ENCODE results near the gene DNAJB11. TPM values are rescaled to one million over a fixed set of nuclear protein-coding genes. Genes with fewer than 3 reads are reported as not detected.
"Not testable (repeated sequence)": the region's sequence is repeated elsewhere in the genome, so short reads cannot be mapped to it uniquely, and the experiment has no call there.

The DNAJB11 gene
- total RNA-seq, 2 experiments from 2014 or later: 36.9 to 39.5 TPM

DNA sequence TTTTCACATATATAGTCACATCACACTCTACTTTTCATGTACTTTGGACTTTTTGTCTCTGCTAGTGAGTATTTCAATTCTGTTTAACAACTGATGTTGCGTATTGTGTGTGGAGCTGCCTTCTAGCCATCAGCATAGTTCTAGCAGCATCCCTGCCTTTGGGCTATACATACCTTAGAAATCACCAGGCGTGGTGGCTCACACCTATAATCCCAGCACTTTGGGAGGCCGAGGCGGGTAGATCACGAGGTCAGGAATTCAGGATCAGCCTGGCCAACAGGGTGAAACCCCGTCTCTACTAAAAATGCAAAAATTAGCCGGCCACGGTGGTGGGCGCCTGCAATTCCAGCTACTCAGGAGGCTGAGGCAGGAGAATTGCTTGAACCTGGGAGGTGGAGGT lies 15.7 kb downstream of the DNAJB11 start:
- Mint-ChIP-seq H3K36me3 (peaks cover 31% of the 10 kb centered on the region), H3K4me1 (ENCODE audit: low read depth) (peaks cover 22% of the 10 kb centered on the region)
- CTCF ChIA-PET: interaction anchor here (0.7 to 2.3 kb wide), 3 partner anchors 10 to 603 kb away, joined by 3 to 13 read pairs (median 3); no protein-coding TSS in a partner anchor
- H3K9me3 Mint-ChIP-seq; intact Hi-C loops (cut with micrococcal nuclease); H3K4me3 Mint-ChIP-seq; DNase-seq; H3K27ac Mint-ChIP-seq; H3K27me3 Mint-ChIP-seq: not testable (repeated sequence)
- POLR2A ChIA-PET: interaction anchor here (0.7 kb wide), 1 partner anchor 37 kb away, joined by 3 read pairs; no protein-coding TSS in a partner anchor

DNA sequence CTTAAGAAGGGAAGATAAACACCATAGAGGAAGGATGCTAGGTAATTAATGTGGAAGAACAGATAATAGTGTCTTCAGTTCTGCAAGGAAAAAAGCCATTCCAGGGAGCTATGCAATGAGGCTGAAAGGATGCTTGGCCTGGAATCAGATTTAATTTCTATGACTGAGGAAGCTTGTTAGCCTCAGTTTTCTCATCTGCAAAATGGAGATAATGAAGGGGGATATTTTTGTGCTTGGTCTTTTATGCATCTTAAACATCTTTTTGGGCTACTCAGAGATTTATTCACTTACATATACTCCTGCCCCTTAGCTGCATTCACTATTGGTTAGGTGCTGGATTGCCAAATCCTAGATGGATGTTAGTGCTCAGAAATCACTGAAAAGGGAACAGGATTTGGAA lies 16.7 kb downstream of the DNAJB11 start:
- Mint-ChIP-seq H3K36me3 (peaks cover 25% of the 10 kb centered on the region), H3K27ac (no peak overlapping the region), H3K4me3 (no peak overlapping the region), H3K27me3 (no peaks in the 10 kb centered on the region), H3K9me3 (no peaks in the 10 kb centered on the region), H3K4me1 (ENCODE audit: low read depth) (peaks cover 22% of the 10 kb centered on the region)
- POLR2A ChIA-PET: interaction anchor here (0.7 to 1.0 kb wide), 2 partner anchors 18 to 38 kb away, joined by 3 read pairs; no protein-coding TSS in a partner anchor
- DNase-seq: no peak
- CTCF ChIA-PET: interaction anchor here (1.0 to 2.3 kb wide), 4 partner anchors 10 to 604 kb away, joined by 3 to 13 read pairs (median 4); no protein-coding TSS in a partner anchor
- intact Hi-C loops (cut with micrococcal nuclease): no loop called here

DNA sequence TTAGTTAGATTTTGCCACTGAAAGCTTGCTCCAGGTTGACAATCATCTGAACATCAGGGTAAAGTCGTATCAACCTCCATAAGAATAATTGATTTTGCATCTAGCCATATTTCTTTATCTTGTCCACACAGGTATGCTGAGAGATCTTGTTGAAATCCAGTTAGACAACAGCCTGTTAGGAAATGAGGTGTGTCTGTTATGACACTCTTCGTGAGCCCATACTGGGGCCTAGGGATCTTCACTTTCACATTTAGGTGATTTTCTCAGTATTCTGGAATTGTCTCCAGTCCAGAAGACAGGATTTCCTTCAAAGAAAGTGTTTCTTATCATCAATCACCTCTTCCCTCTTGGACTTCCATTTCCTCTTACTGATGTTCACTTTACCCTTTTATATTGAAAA lies 18.1 kb downstream of the DNAJB11 start:
- no peak overlapping the region for H3K4me3 Mint-ChIP-seq
- H3K27ac Mint-ChIP-seq: peak overlapping the region; percentile 48
- H3K4me1 Mint-ChIP-seq (ENCODE audit: low read depth): peaks cover 22% of the 10 kb centered on the region
- no peaks in the 10 kb centered on the region for H3K27me3 Mint-ChIP-seq
- ChIA-PET CTCF (interaction anchor here (0.7 to 1.1 kb wide), 2 partner anchors 24 to 28 kb away, joined by 3 to 5 read pairs; partner anchors contain the start of gene AHSG), POLR2A (no interaction called here)
- no peaks in the 10 kb centered on the region for H3K9me3 Mint-ChIP-seq
- intact Hi-C loops (cut with micrococcal nuclease): no loop called here
- DNase-seq: no peak
- peaks cover 16% of the 10 kb centered on the region for H3K36me3 Mint-ChIP-seq

DNA sequence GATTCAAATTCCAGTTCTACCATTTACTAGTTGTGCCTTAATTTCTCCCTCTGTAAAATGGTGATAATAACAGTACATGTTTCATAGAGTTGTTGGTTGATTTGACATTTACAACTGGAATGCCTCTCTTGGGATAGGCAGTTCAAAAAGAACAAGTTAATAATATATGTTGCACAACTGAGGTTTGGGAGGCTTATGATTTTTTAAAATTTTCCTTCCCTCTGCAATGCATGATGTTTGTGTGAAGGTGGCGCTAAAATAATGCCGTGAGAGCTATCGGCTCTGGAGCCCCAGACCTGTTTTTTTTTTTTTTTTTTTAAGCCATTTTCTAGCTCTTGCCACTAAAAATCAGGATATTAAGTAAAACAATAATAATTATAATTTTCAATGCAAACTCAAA lies 18.6 kb downstream of the DNAJB11 start:
- Mint-ChIP-seq H3K36me3 (peaks cover 13% of the 10 kb centered on the region), H3K4me1 (ENCODE audit: low read depth) (peaks cover 22% of the 10 kb centered on the region), H3K4me3 (no peak overlapping the region), H3K27ac (no peak overlapping the region), H3K27me3 (no peaks in the 10 kb centered on the region), H3K9me3 (no peaks in the 10 kb centered on the region)
- ChIA-PET CTCF (interaction anchor here (0.7 to 1.1 kb wide), 2 partner anchors 24 to 28 kb away, joined by 3 to 5 read pairs; partner anchors contain the start of gene AHSG), POLR2A (no interaction called here)
- intact Hi-C loops (cut with micrococcal nuclease): no loop called here
- no peak for DNase-seq

GRCh38 chr3:186589856-186590579 lies 19.5 kb downstream of the DNAJB11 start:
- DNase-seq: peak; percentile 29
- no peak overlapping the region for H3K4me3 Mint-ChIP-seq
- ChIA-PET CTCF (interaction anchor here (1.1 to 2.4 kb wide), 3 partner anchors 24 to 49 kb away, joined by 3 to 20 read pairs (median 11); partner anchors contain the start of gene AHSG), POLR2A (no interaction called here)
- peaks cover 5% of the 10 kb centered on the region for H3K36me3 Mint-ChIP-seq
- no peaks in the 10 kb centered on the region for H3K27me3 Mint-ChIP-seq
- intact Hi-C loops (cut with micrococcal nuclease): loop anchor here (1.0 to 2.0 kb wide), 2 partner anchors 20 to 27 kb away; partner anchors contain the start of gene DNAJB11
- no peaks in the 10 kb centered on the region for H3K9me3 Mint-ChIP-seq
- peak overlapping the region; percentile 26 for H3K27ac Mint-ChIP-seq
- peaks cover 22% of the 10 kb centered on the region for H3K4me1 Mint-ChIP-seq (ENCODE audit: low read depth)

DNA sequence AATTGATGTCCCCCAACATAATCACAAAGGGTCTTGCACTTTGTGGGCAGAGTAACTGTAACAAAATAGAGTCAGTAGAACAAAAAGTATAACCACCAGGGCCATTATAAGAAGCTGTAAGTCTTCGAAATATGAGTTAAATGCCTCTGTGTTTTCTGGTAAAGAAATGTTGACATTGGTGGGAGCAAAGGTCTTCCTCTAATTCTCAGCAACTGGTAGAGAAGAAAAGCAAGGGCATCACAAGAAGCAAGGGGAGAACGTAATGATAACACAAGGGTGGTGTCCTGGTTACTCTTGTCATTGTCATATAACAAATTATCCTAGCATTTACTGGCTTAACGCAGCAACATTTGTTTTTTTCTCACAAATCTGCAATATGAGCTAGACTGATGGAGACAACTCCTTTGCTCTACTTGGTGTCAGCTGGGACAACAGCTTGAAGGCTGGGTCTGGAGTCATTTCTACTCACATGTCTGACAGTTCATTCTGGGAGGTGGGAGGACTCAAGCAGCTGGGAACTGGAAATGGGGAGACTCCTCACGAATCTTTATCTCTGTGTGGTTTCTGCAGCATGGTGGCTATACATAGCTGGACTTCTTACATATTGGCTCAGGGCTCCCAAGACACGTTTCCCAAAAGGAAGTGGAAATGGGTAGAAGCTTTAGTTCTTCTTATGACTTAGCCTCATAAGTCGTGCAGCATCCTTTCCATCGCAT lies 20.2 kb downstream of the DNAJB11 start:
- H3K36me3 Mint-ChIP-seq: no peaks in the 10 kb centered on the region
- H3K9me3 Mint-ChIP-seq: no peaks in the 10 kb centered on the region
- H3K27me3 Mint-ChIP-seq: no peaks in the 10 kb centered on the region
- H3K4me3 Mint-ChIP-seq: no peak overlapping the region
- no peak for DNase-seq
- H3K4me1 Mint-ChIP-seq (ENCODE audit: low read depth): peaks cover 22% of the 10 kb centered on the region
- ChIA-PET CTCF (interaction anchor here (1.1 to 2.4 kb wide), 3 partner anchors 23 to 49 kb away, joined by 3 to 20 read pairs (median 11); partner anchors contain the start of gene AHSG), POLR2A (no interaction called here)
- H3K27ac Mint-ChIP-seq: no peak overlapping the region
- intact Hi-C loops (cut with micrococcal nuclease): loop anchor here (1.0 to 2.0 kb wide), 2 partner anchors 20 to 26 kb away; partner anchors contain the start of gene DNAJB11

- Mint-ChIP-seq H3K9me3 (no peaks in the 10 kb centered on the region), H3K27ac (no peak overlapping the region), H3K27me3 (peaks cover 2% of the 10 kb centered on the region), H3K4me3 (no peak overlapping the region), H3K36me3 (no peaks in the 10 kb centered on the region), H3K4me1 (ENCODE audit: low read depth) (peaks cover 22% of the 10 kb centered on the region)
- ChIA-PET CTCF (interaction anchor here (0.6 to 1.2 kb wide), 2 partner anchors 22 to 24 kb away, joined by 3 to 5 read pairs; no protein-coding TSS in a partner anchor), POLR2A (no interaction called here)
- intact Hi-C loops (cut with micrococcal nuclease): no loop called here
- DNase-seq: no peak
Measured at GRCh38 chr3:186592682-186593081, 22.2 kb downstream of the DNAJB11 start.

- no peak overlapping the region for H3K27ac Mint-ChIP-seq
- no peak overlapping the region for H3K4me3 Mint-ChIP-seq
- no peaks in the 10 kb centered on the region for H3K36me3 Mint-ChIP-seq
- peaks cover 16% of the 10 kb centered on the region for H3K4me1 Mint-ChIP-seq (ENCODE audit: low read depth)
- intact Hi-C loops (cut with micrococcal nuclease): no loop called here
- H3K27me3 Mint-ChIP-seq: peaks cover 2% of the 10 kb centered on the region
- ChIA-PET CTCF (interaction anchor here (1.2 kb wide), 1 partner anchor 21 kb away, joined by 5 read pairs; no protein-coding TSS in a partner anchor), POLR2A (no interaction called here)
- DNase-seq: no peak
- H3K9me3 Mint-ChIP-seq: no peaks in the 10 kb centered on the region
Measured at GRCh38 chr3:186593862-186594261, 23.3 kb downstream of the DNAJB11 start.

GRCh38 chr3:186594591-186595113 lies 24.1 kb downstream of the DNAJB11 start:
- intact Hi-C loops (cut with micrococcal nuclease): no loop called here

DNA sequence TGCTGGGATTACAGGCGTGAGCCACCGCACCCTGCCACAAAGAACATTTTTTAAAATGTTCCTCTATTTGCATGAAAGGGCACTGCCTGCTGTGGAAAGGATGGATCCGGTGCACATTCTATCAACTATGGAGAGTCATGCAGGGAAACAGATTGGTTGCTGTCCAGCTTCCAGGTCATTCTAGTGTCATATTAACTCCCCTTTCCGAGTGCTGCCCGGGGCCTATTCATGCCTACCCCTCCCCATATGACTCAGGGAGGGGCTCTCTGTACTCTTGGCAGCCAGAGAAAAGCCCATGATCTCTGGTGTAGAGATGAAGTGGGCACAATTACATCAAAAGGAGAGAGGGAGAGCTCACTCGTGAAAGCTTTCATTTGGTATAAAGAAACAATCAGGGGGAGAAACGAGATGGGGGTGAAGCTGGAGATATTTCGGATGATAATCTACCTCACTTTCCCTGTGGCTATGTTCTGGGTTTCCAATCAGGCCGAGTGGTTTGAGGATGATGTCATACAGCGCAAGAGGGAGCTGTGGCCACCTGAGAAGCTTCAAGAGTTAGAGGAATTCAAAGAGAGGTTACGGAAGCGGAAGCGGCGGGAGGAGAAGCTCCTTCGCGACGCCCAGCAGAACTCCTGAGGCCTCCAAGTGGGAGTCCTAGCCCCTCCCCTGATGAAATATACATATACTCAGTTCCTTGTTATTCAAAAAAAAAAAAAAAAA lies 26.2 kb downstream of the DNAJB11 start:
- ChIA-PET CTCF (interaction anchor here (0.6 to 2.1 kb wide), 4 partner anchors 18 to 653 kb away, joined by 3 to 10 read pairs (median 6); no protein-coding TSS in a partner anchor), POLR2A (interaction anchor here (0.6 kb wide), 1 partner anchor 187 kb away, joined by 5 read pairs; no protein-coding TSS in a partner anchor)
- H3K36me3 Mint-ChIP-seq: no peaks in the 10 kb centered on the region
- no peak overlapping the region for H3K4me3 Mint-ChIP-seq
- no peaks in the 10 kb centered on the region for H3K9me3 Mint-ChIP-seq
- H3K4me1 Mint-ChIP-seq (ENCODE audit: low read depth): no peaks in the 10 kb centered on the region
- peaks cover 2% of the 10 kb centered on the region for H3K27me3 Mint-ChIP-seq
- no peak overlapping the region for H3K27ac Mint-ChIP-seq
- intact Hi-C loops (cut with micrococcal nuclease): no loop called here
- no peak for DNase-seq

More at GRCh38 chr3:186594591-186595113, 24.1 kb downstream of the DNAJB11 start:
- peaks cover 12% of the 10 kb centered on the region for H3K4me1 Mint-ChIP-seq (ENCODE audit: low read depth)
- no peaks in the 10 kb centered on the region for H3K36me3 Mint-ChIP-seq
- no peak overlapping the region for H3K4me3 Mint-ChIP-seq
- peaks cover 2% of the 10 kb centered on the region for H3K27me3 Mint-ChIP-seq
- no peaks in the 10 kb centered on the region for H3K9me3 Mint-ChIP-seq
- DNase-seq: no peak
- ChIA-PET POLR2A (no interaction called here), CTCF (no interaction called here)
- no peak overlapping the region for H3K27ac Mint-ChIP-seq

- H3K4me1 Mint-ChIP-seq (ENCODE audit: low read depth): no peaks in the 10 kb centered on the region
- H3K9me3 Mint-ChIP-seq: no peaks in the 10 kb centered on the region
- DNase-seq: no peak
- intact Hi-C loops (cut with micrococcal nuclease): no loop called here
- no peaks in the 10 kb centered on the region for H3K36me3 Mint-ChIP-seq
- CTCF ChIA-PET: interaction anchor here (2.1 kb wide), 1 partner anchor 19 kb away, joined by 9 read pairs; no protein-coding TSS in a partner anchor
- POLR2A ChIA-PET: no interaction called here
- H3K27me3 Mint-ChIP-seq: peaks cover 2% of the 10 kb centered on the region
- H3K27ac Mint-ChIP-seq: no peak overlapping the region
- H3K4me3 Mint-ChIP-seq: no peak overlapping the region
Measured at GRCh38 chr3:186598108-186598784, 27.7 kb downstream of the DNAJB11 start.
